Measurements from ENCODE around the gene PHLDA2. TPM values are rescaled to one million over a fixed set of nuclear protein-coding genes. Genes with fewer than 3 reads are reported as not detected.
"Not testable (repeated sequence)": the region's sequence is repeated elsewhere in the genome, so short reads cannot be mapped to it uniquely, and the experiment has no call there.

Gene PHLDA2
- total RNA-seq, 1 experiment from 2014 or later, result 33.7 TPM

- BruUV-seq (replicated peaks), result no TSS peak
- Histone ChIP-seq H3K27ac (ENCODE audit: low read depth, low read length, poor library complexity, severe bottlenecking) (no peak overlapping the region), H3K9me3 (ENCODE audit: low read depth, low read length, poor library complexity, severe bottlenecking) (peaks cover 13% of the 10 kb centered on the region), H3K27me3 (replicated peaks; ENCODE audit: insufficient read depth, low read depth, low read length, poor library complexity) (no peaks in the 10 kb centered on the region), H3K36me3 (ENCODE audit: insufficient read depth, low read length, poor library complexity, severe bottlenecking) (peaks cover 16% of the 10 kb centered on the region), H3K4me1 (ENCODE audit: insufficient read depth, low read length, poor library complexity, severe bottlenecking) (peaks cover 18% of the 10 kb centered on the region), H3K4me3 (ENCODE audit: low read depth, low read length, poor library complexity, severe bottlenecking) (no peak overlapping the region)
- ChIA-PET CTCF (no interaction called here), POLR2A (ENCODE audit: low non-redundant PET) (no interaction called here)
- no peak for DNase-seq (ENCODE audit: low spot score)
- intact Hi-C loops (cut with micrococcal nuclease; ENCODE audit: unreplicated experiment), result no loop called here
- TF ChIP-seq CTCF (conservative IDR thresholded peaks at IDR 0.05; ENCODE audit: low read depth, low read length) (no peak), EZH2 (IDR thresholded peaks at IDR 0.05; ENCODE audit: borderline replicate concordance, low read depth, low read length, poor library complexity, severe bottlenecking) (no peak)
Observed at GRCh38 chr11:2942447-2942846, 13.2 kb upstream of the PHLDA2 start.

GRCh38 chr11:2940921-2941821 is 12.0 kb upstream of the PHLDA2 start:
- Histone ChIP-seq H3K4me3 (ENCODE audit: low read depth, low read length, poor library complexity, severe bottlenecking) (no peak overlapping the region), H3K4me1 (ENCODE audit: insufficient read depth, low read length, poor library complexity, severe bottlenecking) (peaks cover 9% of the 10 kb centered on the region), H3K27me3 (replicated peaks; ENCODE audit: insufficient read depth, low read depth, low read length, poor library complexity) (no peaks in the 10 kb centered on the region), H3K9me3 (ENCODE audit: low read depth, low read length, poor library complexity, severe bottlenecking) (peaks cover 14% of the 10 kb centered on the region), H3K36me3 (ENCODE audit: insufficient read depth, low read length, poor library complexity, severe bottlenecking) (peaks cover 16% of the 10 kb centered on the region), H3K27ac (ENCODE audit: low read depth, low read length, poor library complexity, severe bottlenecking) (no peak overlapping the region)
- BruUV-seq (replicated peaks), result no TSS peak
- DNase-seq (ENCODE audit: low spot score), result no peak
- CTCF ChIA-PET, result no interaction called here
- intact Hi-C loops (cut with micrococcal nuclease; ENCODE audit: unreplicated experiment), result no loop called here
- POLR2A ChIA-PET (ENCODE audit: low non-redundant PET), result no interaction called here
- TF ChIP-seq EZH2 (IDR thresholded peaks at IDR 0.05; ENCODE audit: borderline replicate concordance, low read depth, low read length, poor library complexity, severe bottlenecking) (no peak), CTCF (conservative IDR thresholded peaks at IDR 0.05; ENCODE audit: low read depth, low read length) (no peak)

- DNase-seq (ENCODE audit: low spot score), result no peak
- H3K36me3 ChIP-seq (ENCODE audit: insufficient read depth, low read length, poor library complexity, severe bottlenecking), result peaks cover 16% of the 10 kb centered on the region
- H3K9me3 ChIP-seq (ENCODE audit: low read depth, low read length, poor library complexity, severe bottlenecking), result peaks cover 14% of the 10 kb centered on the region
- BruUV-seq (replicated peaks), result no TSS peak
- intact Hi-C loops (cut with micrococcal nuclease; ENCODE audit: unreplicated experiment), result no loop called here
- no peak overlapping the region for H3K4me3 ChIP-seq (ENCODE audit: low read depth, low read length, poor library complexity, severe bottlenecking)
- no peak overlapping the region for H3K27ac ChIP-seq (ENCODE audit: low read depth, low read length, poor library complexity, severe bottlenecking)
- TF ChIP-seq EZH2 (IDR thresholded peaks at IDR 0.05; ENCODE audit: borderline replicate concordance, low read depth, low read length, poor library complexity, severe bottlenecking), result no peak
- TF ChIP-seq CTCF (conservative IDR thresholded peaks at IDR 0.05; ENCODE audit: low read depth, low read length), result no peak
- CTCF ChIA-PET, result no interaction called here
- no peaks in the 10 kb centered on the region for H3K27me3 ChIP-seq (replicated peaks; ENCODE audit: insufficient read depth, low read depth, low read length, poor library complexity)
- POLR2A ChIA-PET (ENCODE audit: low non-redundant PET), result interaction anchor here (0.6 kb wide), 1 partner anchor 129 kb away, joined by 3 read pairs; no protein-coding TSS in a partner anchor
- peaks cover 4% of the 10 kb centered on the region for H3K4me1 ChIP-seq (ENCODE audit: insufficient read depth, low read length, poor library complexity, severe bottlenecking)
Observed at GRCh38 chr11:2940147-2940920, 11.1 kb upstream of the PHLDA2 start.

GRCh38 chr11:2938458-2939418 is 9.5 kb upstream of the PHLDA2 start:
- CTCF ChIA-PET; H3K4me3 ChIP-seq (ENCODE audit: low read depth, low read length, poor library complexity, severe bottlenecking); H3K36me3 ChIP-seq (ENCODE audit: insufficient read depth, low read length, poor library complexity, severe bottlenecking); POLR2A ChIA-PET (ENCODE audit: low non-redundant PET); DNase-seq (ENCODE audit: low spot score); H3K27ac ChIP-seq (ENCODE audit: low read depth, low read length, poor library complexity, severe bottlenecking); H3K4me1 ChIP-seq (ENCODE audit: insufficient read depth, low read length, poor library complexity, severe bottlenecking); intact Hi-C loops (cut with micrococcal nuclease; ENCODE audit: unreplicated experiment); H3K27me3 ChIP-seq (replicated peaks; ENCODE audit: insufficient read depth, low read depth, low read length, poor library complexity): not testable (repeated sequence)
- BruUV-seq (replicated peaks), result TSS peak; percentile 12
- H3K9me3 ChIP-seq (ENCODE audit: low read depth, low read length, poor library complexity, severe bottlenecking), result peaks cover 14% of the 10 kb centered on the region

Measured in A673 (cell line).